Subcutaneous adipose tissue (tissue), 4 donors: Measurements from ENCODE around the gene DSCAML1. TPM values are rescaled to one million over a fixed set of nuclear protein-coding genes. Genes with fewer than 3 reads are reported as not detected.

Experiments
- CTCF ChIP-seq: fragments of 450-650 bp; IDR thresholded peaks from one replicate; pipeline ENCODE4 v1.5.1; 2016; ENCODE audit warnings: low read depth, mild to moderate bottlenecking, control low read depth, antibody characterized with exemption, moderate library complexity
- total RNA-seq, 4 donors: library from RNA; depleted of rRNA; stranded (reverse); fragments of >200 nt; gene quantifications; one replicate each; pipeline ENCODE4 v1.1.0, GENCODE V29; 2016

Gene DSCAML1
- total RNA-seq, 4 donors from 2014 or later: 0.22 to 0.82 (median 0.75) TPM; not detected in 1

- TF ChIP-seq CTCF: no peak
Observed at GRCh38 chr11:117535850-117536411, 261.1 kb downstream of the DSCAML1 start.

GRCh38 chr11:117535201-117535849 lies 261.7 kb downstream of the DSCAML1 start:
- TF ChIP-seq CTCF: no peak

- TF ChIP-seq CTCF: no peak
Observed at GRCh38 chr11:117532568-117532967, 264.4 kb downstream of the DSCAML1 start.

GRCh38 chr11:117529816-117530215 lies 267.2 kb downstream of the DSCAML1 start:
- TF ChIP-seq CTCF: no peak

GRCh38 chr11:117528097-117528721 lies 268.8 kb downstream of the DSCAML1 start:
- TF ChIP-seq CTCF: no peak

GRCh38 chr11:117527271-117527670 lies 269.7 kb downstream of the DSCAML1 start:
- no peak for TF ChIP-seq CTCF

- no peak for TF ChIP-seq CTCF
Observed at GRCh38 chr11:117525866-117526542, 271.0 kb downstream of the DSCAML1 start.
